Psoas muscle (tissue), 8 donors: Measurements from ENCODE around the gene FGF6. TPM values are rescaled to one million over a fixed set of nuclear protein-coding genes. Genes with fewer than 3 reads are reported as not detected.
A peak's percentile ranks its signal among the peaks of the same experiment; 100 is the strongest.

Source experiments
- ATAC-seq, 4 donors: fragments of 200-7000 bp; cut with Tn5 transposase; one replicate each; pipeline ENCODE4 v1.9.1; 2020; ENCODE audit warnings: moderate library complexity in 3 of 4, mild to moderate bottlenecking in 2 of 4
- DNase-seq, 2 donors: peaks; one replicate each; pipeline ENCODE4 v3.0.0-alpha.2; 2020
- H3K27ac ChIP-seq: fragments of 200-600 bp; one replicate; pipeline ENCODE4 v1.8.0; 2022
- H3K27me3 ChIP-seq, 3 donors: fragments of 200-600 bp in 1 of 3; one replicate each; pipeline versions ENCODE4 v1.6.1 to v1.8.0; 2013 to 2022; ENCODE audit warnings: low read length in 2 of 3, mild to moderate bottlenecking in 2 of 3, moderate library complexity in 1 of 3; ENCODE audit not compliant: insufficient read depth in 3 of 3
- H3K36me3 ChIP-seq, 2 donors: fragments of 200-600 bp in 1 of 2; one replicate each; pipeline versions ENCODE4 v1.6.1 to v1.8.0; 2013 to 2022; ENCODE audit warnings: low read depth in 1 of 2, mild to moderate bottlenecking in 1 of 2, moderate library complexity in 1 of 2; ENCODE audit not compliant: insufficient read depth in 1 of 2
- H3K4me1 ChIP-seq: fragments of 200-600 bp; one replicate; pipeline ENCODE4 v1.8.0; 2022
- H3K4me3 ChIP-seq: fragments of 200-600 bp; one replicate; pipeline ENCODE4 v1.8.0; 2022; ENCODE audit warnings: mild to moderate bottlenecking
- H3K9me3 ChIP-seq: fragments of 200-600 bp; one replicate; pipeline ENCODE4 v1.8.0; 2022
- CTCF ChIP-seq: fragments of 200-600 bp; IDR thresholded peaks from one replicate; pipeline ENCODE4 v1.8.0; 2022; ENCODE audit warnings: antibody characterized with exemption
- whole genome bisulfite sequencing, 3 donors: extraction: QIAGEN DNeasy Blood & Tissue Kit; methylation state at CpG; one replicate each; pipeline versions ENCODE4 v1.1.6 to v1.1.7; 2013; 5-methylcytosine and 5-hydroxymethylcytosine counted together
- intact Hi-C, 2 donors: fragments of 100-400 bp; cut with DNase I; formaldehyde crosslinking; loops; one replicate each; pipeline versions ENCODE4 v1.11.0 to v1.14.2; 2022
- polyA plus RNA-seq, 3 donors: library from polyadenylated mRNA; stranded (reverse); fragments of 200-250 nt; gene quantifications; one replicate each; pipeline ENCODE4 v1.2.3, GENCODE V29; 2013
- total RNA-seq, 4 donors: library from RNA; stranded (reverse); fragmentation: NEBNext Ultra II Directional in 2 of 4; extraction: Animal tissue kit (Norgen Biotek cat#: 25700) in 2 of 4; gene quantifications; one replicate each; pipeline versions ENCODE4 v1.2.1 to v1.2.4, GENCODE V29; 2021 to 2023
- donor health status: healthy with polysubstance abuse.
- donor health status: DM: no; HTN: no; CAD: no; lungs with moderate emphysema.
- donor health status: Bipolar disorder and iron deficiency.
- donor health status: healthy.
- donor health status: DM: yes; HTN: yes; CAD: no.
- donor health status: DM: no; HTN: no; CAD: no.
- donor health status: DM: no; HTN: no; CAD: no.
- donor health status: DM: yes; HTN: yes; CAD: no.

The FGF6 gene
- total and polyA plus RNA-seq, 7 donors, result 0.61 to 27.1 (median 4.0) TPM; not detected in 1

- Histone ChIP-seq H3K4me1 (peaks cover 14% of the 10 kb centered on the region), H3K36me3 (peaks cover 4 to 34% of the 10 kb centered on the region in 2 donors), H3K9me3 (no peaks in the 10 kb centered on the region), H3K27ac (no peak overlapping the region), H3K4me3 (no peak overlapping the region), H3K27me3 (no peaks in the 10 kb centered on the region)
- no peak for TF ChIP-seq CTCF
- intact Hi-C loops, result loop anchor here in 1 of 2 donors (5.0 kb wide), 1 partner anchor 54 kb away; no protein-coding TSS in a partner anchor
- ATAC-seq (no peak), DNase-seq (no peak)
- WGBS, 3 donors, result 75 to 91% (median 91%) methylated on average over 4 of the region's 4 CpGs
These were observed 40.6 kb upstream of the FGF6 start for GRCh38 chr12:4486049-4486699.

- DNase-seq (no peak), ATAC-seq (peak; percentile 88 to 94 (median 90))
- no peaks in the 10 kb centered on the region for H3K27me3 ChIP-seq
- H3K9me3 ChIP-seq, result peaks cover 2% of the 10 kb centered on the region
- intact Hi-C loops, result no loop called here
- H3K4me1 ChIP-seq, result peaks cover 9% of the 10 kb centered on the region
- H3K36me3 ChIP-seq, result peaks cover 4 to 14% of the 10 kb centered on the region in 2 donors
- WGBS, 3 donors, result 43 to 52% (median 45%) methylated on average over 4 of the region's 4 CpGs
- no peak for TF ChIP-seq CTCF
- H3K4me3 ChIP-seq, result no peak overlapping the region
- peak overlapping the region; percentile 78 for H3K27ac ChIP-seq
These were observed 38.5 kb upstream of the FGF6 start for GRCh38 chr12:4483885-4484823.

GRCh38 chr12:4482936-4483335 is 37.3 kb upstream of the FGF6 start:
- intact Hi-C loops, result no loop called here
- H3K27ac ChIP-seq, result peak overlapping the region; percentile 78
- peaks cover 0 to 2% of the 10 kb centered on the region in 2 donors for H3K36me3 ChIP-seq
- H3K4me1 ChIP-seq, result peaks cover 9% of the 10 kb centered on the region
- TF ChIP-seq CTCF, result no peak
- DNase-seq, result no peak
- no peak overlapping the region for H3K4me3 ChIP-seq
- H3K9me3 ChIP-seq, result peaks cover 4% of the 10 kb centered on the region
- peak in 1 of 4 donors; percentile 36 for ATAC-seq
- no peaks in the 10 kb centered on the region for H3K27me3 ChIP-seq
- WGBS, 3 donors, result 73 to 75% (median 74%) methylated on average over 7 of the region's 7 CpGs

GRCh38 chr12:4478933-4479332 is 33.3 kb upstream of the FGF6 start:
- Histone ChIP-seq H3K4me3 (no peak overlapping the region), H3K27me3 (no peaks in the 10 kb centered on the region), H3K4me1 (no peaks in the 10 kb centered on the region), H3K36me3 (no peaks in the 10 kb centered on the region), H3K27ac (no peak overlapping the region), H3K9me3 (peaks cover 4% of the 10 kb centered on the region)
- intact Hi-C loops, result loop anchor here in 1 of 2 donors (10.0 kb wide), 1 partner anchor 64 kb away; no protein-coding TSS in a partner anchor
- 80 to 98% (median 91%) methylated on average over 3 of the region's 3 CpGs for WGBS, 3 donors
- no peak for TF ChIP-seq CTCF
- DNase-seq (no peak), ATAC-seq (no peak)
